HCT116 (cell line): ENCODE results near the gene SMPX. TPM values are rescaled to one million over a fixed set of nuclear protein-coding genes. Genes with fewer than 3 reads are reported as not detected.

ENCODE experiments used
- ATAC-seq: fragments of 200-7000 bp; cut with Tn5 transposase; 2 replicates; pipeline ENCODE4 v1.9.1; 2020; ENCODE audit warnings: mild to moderate bottlenecking, moderate library complexity
- BruUV-seq: library from RNA; stranded (reverse); fragments of 400-500 nt; replicated peaks from 2 replicates; lab custom pipeline; 2021; lab: Mats Ljungman, UMichigan
- CTCF ChIA-PET: fragments of 300-600 bp; sonication (Branson Sonifier 250); formaldehyde crosslinking; loops from one replicate; lab custom pipeline; 2021; ENCODE audit warnings: antibody characterized with exemption; lab: Charles Lee
- POLR2A ChIA-PET: fragments of 300-600, 350-600 bp; sonication (Branson Sonifier 250); formaldehyde crosslinking; loops from one replicate; lab custom pipeline; 2021; ENCODE audit warnings: antibody characterized with exemption; lab: Charles Lee
- RAD21 ChIA-PET, 2 experiments: fragments of 300-600 bp; sonication (Branson Sonifier 250); formaldehyde crosslinking; loops; one replicate each; lab custom pipeline; 2023; ENCODE audit warnings: low total read pairs in 2 of 2; ENCODE audit not compliant: uncharacterized antibody in 2 of 2, unreplicated experiment in 2 of 2, low non-redundant PET in 1 of 2; lab: Charles Lee
- DNase-seq: peaks from one replicate; pipeline ENCODE4 v3.0.0-alpha.2; 2010; ENCODE audit warnings: low read depth, low spot score
- H2AFZ ChIP-seq: fragments of 200-600 bp; shearing (Covaris generic), sonication (generic); 2 replicates; pipeline ENCODE4 v1.6.1; 2017; ENCODE audit warnings: low read depth, mixed run types, mixed read lengths, antibody characterized with exemption, low read length; ENCODE audit not compliant: poor library complexity, severe bottlenecking
- H3K27ac ChIP-seq: 2 replicates; pipeline ENCODE4 v1.5.1; 2012; ENCODE audit warnings: low read depth, low read length
- H3K27me3 ChIP-seq: fragments of 200-600 bp; sonication (generic); 2 replicates; pipeline ENCODE4 v1.6.1; 2016; ENCODE audit warnings: mixed run types, low read length, mixed read lengths; ENCODE audit not compliant: insufficient read depth
- H3K36me3 ChIP-seq, 2 experiments: fragments of 200-500 bp in 1 of 2; fragments of 200-600 bp in 1 of 2; sonication (Bioruptor generic) in 1 of 2; sonication (generic) in 1 of 2; 2 replicates each; pipeline versions ENCODE4 v1.5.1 to v1.6.1; 2014 to 2016; ENCODE audit warnings: low read length in 2 of 2, inconsistent platforms in 1 of 2, mixed read lengths in 1 of 2, mixed run types in 1 of 2; ENCODE audit not compliant: insufficient read depth in 2 of 2, control insufficient read depth in 1 of 2
- H3K4me1 ChIP-seq, 2 experiments: fragments of 200-600 bp in 1 of 2; sonication (generic) in 1 of 2; 2 replicates each; pipeline versions ENCODE4 v1.5.1 to v1.6.1; 2012 to 2017; ENCODE audit warnings: low read length in 2 of 2, inconsistent platforms in 1 of 2, mild to moderate bottlenecking in 1 of 2, mixed read lengths in 1 of 2, mixed run types in 1 of 2, moderate library complexity in 1 of 2; ENCODE audit not compliant: insufficient read depth in 2 of 2, control insufficient read depth in 1 of 2
- H3K4me2 ChIP-seq: fragments of 200-600 bp; sonication (generic); 2 replicates; pipeline ENCODE4 v1.6.1; 2017; ENCODE audit warnings: mixed run types, low read length, mixed read lengths
- H3K4me3 ChIP-seq, 2 experiments: fragments of 200-600 bp in 1 of 2; sonication (generic) in 1 of 2; replicated peaks in 1 of 2; 2 replicates each; pipeline ENCODE4 v1.5.1; 2011 to 2016; ENCODE audit warnings: low read length in 2 of 2, control low read depth in 1 of 2, low read depth in 1 of 2, mild to moderate bottlenecking in 1 of 2, mixed read lengths in 1 of 2, mixed run types in 1 of 2
- H3K79me2 ChIP-seq: fragments of 200-600 bp; sonication (generic); 2 replicates; pipeline ENCODE4 v1.6.1; 2017; ENCODE audit warnings: mild to moderate bottlenecking, mixed run types, low read length, moderate library complexity, mixed read lengths; ENCODE audit not compliant: insufficient read depth
- H3K9ac ChIP-seq: fragments of 200-600 bp; sonication (generic); 2 replicates; pipeline ENCODE4 v1.6.1; 2016; ENCODE audit warnings: low read length, mixed read lengths
- H3K9me2 ChIP-seq: fragments of 200-600 bp; sonication (generic), shearing (Covaris generic); 2 replicates; pipeline ENCODE4 v1.6.1; 2017; ENCODE audit warnings: mixed run types, mild to moderate bottlenecking, moderate library complexity; ENCODE audit not compliant: insufficient read depth
- H3K9me3 ChIP-seq, 2 experiments: fragments of 200-500 bp in 1 of 2; fragments of 200-600 bp in 1 of 2; sonication (Bioruptor generic) in 1 of 2; sonication (generic) in 1 of 2; 2 replicates each; pipeline ENCODE4 v1.6.1; 2014 to 2017; ENCODE audit warnings: low read length in 2 of 2, mixed read lengths in 2 of 2, inconsistent platforms in 1 of 2, low read depth in 1 of 2, mild to moderate bottlenecking in 1 of 2, mixed run types in 1 of 2, moderate library complexity in 1 of 2; ENCODE audit not compliant: control insufficient read depth in 1 of 2, insufficient read depth in 1 of 2
- H4K20me1 ChIP-seq: fragments of 200-600 bp; sonication (generic), shearing (Covaris generic); 2 replicates; pipeline ENCODE4 v1.6.1; 2017; ENCODE audit warnings: mixed run types, mild to moderate bottlenecking, moderate library complexity; ENCODE audit not compliant: insufficient read depth
- ATF3 ChIP-seq: IDR thresholded peaks from 2 replicates; pipeline ENCODE4 v1.6.1; 2012
- CBX3 ChIP-seq: IDR thresholded peaks from 2 replicates; pipeline ENCODE4 v1.6.1; 2012; ENCODE audit warnings: low read depth
- CTCF ChIP-seq, 3 experiments: fragments of 200-600 bp in 1 of 3; sonication (generic) in 1 of 3; IDR thresholded peaks in 2 of 3; conservative IDR thresholded peaks in 1 of 3; 2 replicates each; pipeline ENCODE4 v1.5.1; 2012 to 2017; ENCODE audit warnings: low read depth in 2 of 3, low read length in 2 of 3, antibody characterized with exemption in 1 of 3, borderline replicate concordance in 1 of 3, control low read depth in 1 of 3, mild to moderate bottlenecking in 1 of 3, mixed read lengths in 1 of 3, mixed run types in 1 of 3, moderate library complexity in 1 of 3; ENCODE audit not compliant: insufficient read depth in 1 of 3
- ELF1 ChIP-seq: IDR thresholded peaks from 2 replicates; pipeline ENCODE4 v1.6.1; 2012; ENCODE audit warnings: low read depth, borderline replicate concordance
- EZH2 ChIP-seq: fragments of 200-600 bp; sonication (generic); IDR thresholded peaks from 2 replicates; pipeline ENCODE4 v1.6.1; 2017; ENCODE audit warnings: antibody characterized with exemption, mixed run types
- FOSL1 ChIP-seq: IDR thresholded peaks from 2 replicates; pipeline ENCODE4 v1.6.1; 2012; ENCODE audit warnings: low read depth
- JUND ChIP-seq: IDR thresholded peaks from 2 replicates; pipeline ENCODE4 v1.6.1; 2012
- POLR2A ChIP-seq: IDR thresholded peaks from 2 replicates; pipeline ENCODE4 v1.7.0; 2011; ENCODE audit warnings: borderline replicate concordance; ENCODE audit not compliant: insufficient read depth, insufficient read length; ENCODE audit errors: extremely low read depth
- POLR2AphosphoS5 ChIP-seq: IDR thresholded peaks from 2 replicates; pipeline ENCODE4 v1.6.1; 2011; ENCODE audit warnings: mild to moderate bottlenecking, low read depth, low read length, moderate library complexity
- RAD21 ChIP-seq: IDR thresholded peaks from 2 replicates; pipeline ENCODE4 v1.6.1; 2012; ENCODE audit warnings: low read depth, mild to moderate bottlenecking
- SIN3A ChIP-seq: IDR thresholded peaks from 2 replicates; pipeline ENCODE4 v1.6.1; 2012; ENCODE audit warnings: low read depth
- YY1 ChIP-seq: IDR thresholded peaks from 2 replicates; pipeline ENCODE4 v1.6.1; 2011; ENCODE audit warnings: low read length, low read depth, moderate library complexity, mild to moderate bottlenecking; ENCODE audit not compliant: insufficient replicate concordance; ENCODE audit errors: extremely low read depth
- ZFX ChIP-seq: fragments of 450-650 bp; IDR thresholded peaks from 2 replicates; pipeline ENCODE4 v1.6.1; 2017
- intact Hi-C: fragments of 100-400 bp; cut with micrococcal nuclease; formaldehyde crosslinking; loops from 2 replicates; pipeline ENCODE4 v1.10.0; 2022
- total RNA-seq: library from RNA; stranded (reverse); gene quantifications from one replicate; pipeline ENCODE4 v1.2.1, GENCODE V29; 2021; ENCODE audit not compliant: unreplicated experiment
- TF ChIP-seq, protein P1 (sequence below): IDR thresholded peaks from 2 replicates; pipeline ENCODE4 v1.6.1; 2011; ENCODE audit warnings: mild to moderate bottlenecking, low read length, moderate library complexity; ENCODE audit not compliant: insufficient replicate concordance; ENCODE audit errors: extremely low read depth

SMPX gene
- total RNA-seq, 1 experiment from 2014 or later = 0.59 TPM

- H3K27ac ChIP-seq = no peak overlapping the region
- BruUV-seq = no TSS peak
- H3K27me3 ChIP-seq = no peaks in the 10 kb centered on the region
- ChIA-PET RAD21 (no interaction called here), POLR2A (no interaction called here), CTCF (no interaction called here)
- H3K79me2 ChIP-seq = no peaks in the 10 kb centered on the region
- intact Hi-C loops = no loop called here
- no peak for ATAC-seq
- H3K4me3 ChIP-seq = no peak overlapping the region
- no peak overlapping the region for H3K9ac ChIP-seq
- H3K36me3 ChIP-seq = no peaks in the 10 kb centered on the region
- no peak overlapping the region for H2AFZ ChIP-seq
- no peak for TF ChIP-seq ATF3
- TF ChIP-seq YY1 = no peak
- TF ChIP-seq CBX3 = no peak
- no peaks in the 10 kb centered on the region for H3K9me3 ChIP-seq
- no peaks in the 10 kb centered on the region for H3K9me2 ChIP-seq
- no peak for DNase-seq
- H4K20me1 ChIP-seq = no peaks in the 10 kb centered on the region
- no peaks in the 10 kb centered on the region for H3K4me1 ChIP-seq
- H3K4me2 ChIP-seq = no peak overlapping the region
Measured at GRCh38 chrX:21657318-21658151, 100.4 kb downstream of the SMPX start.

DNA sequence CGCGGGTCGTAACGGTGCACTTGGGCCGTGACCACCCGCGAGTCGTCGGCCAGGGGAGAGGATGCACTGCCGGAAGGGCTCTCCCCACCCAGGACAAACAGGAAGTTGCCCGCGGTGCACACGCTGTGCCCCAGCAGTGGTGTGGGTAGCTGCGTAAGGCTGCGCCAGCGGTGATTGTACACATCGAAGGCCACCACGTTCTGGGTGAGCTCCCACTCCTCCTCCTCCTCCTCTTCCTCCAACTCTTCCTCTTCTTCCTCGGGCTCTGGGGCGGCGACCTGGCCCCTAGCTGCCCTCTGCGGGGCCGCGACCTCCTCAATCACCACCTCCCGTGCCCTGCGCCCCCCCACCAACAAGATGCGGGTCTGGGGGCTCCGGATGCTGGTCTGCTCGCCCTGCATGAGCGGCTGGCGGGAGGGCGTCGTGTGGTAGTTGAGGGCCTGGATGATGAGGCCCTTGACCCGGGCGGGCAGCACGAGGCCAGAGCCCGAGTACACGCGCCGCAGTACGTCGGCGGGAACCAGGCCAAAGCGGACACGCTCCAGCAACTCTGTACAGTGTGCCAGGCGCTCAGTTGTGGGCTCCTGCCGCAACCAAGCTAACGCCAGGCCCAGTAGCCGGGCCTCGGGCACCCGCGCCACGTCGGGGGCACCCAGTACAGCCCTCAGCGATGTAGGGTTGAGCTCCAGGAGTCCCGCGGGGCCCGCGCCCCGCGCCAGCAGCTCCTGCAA is 101.2 kb downstream of the SMPX start:
- no TSS peak for BruUV-seq
- RAD21 ChIA-PET = no interaction called here
- DNase-seq (no peak), ATAC-seq (no peak)
- Histone ChIP-seq H4K20me1 (no peaks in the 10 kb centered on the region), H2AFZ (no peak overlapping the region), H3K36me3 (no peaks in the 10 kb centered on the region), H3K4me2 (no peak overlapping the region), H3K4me3 (no peak overlapping the region), H3K9me2 (no peaks in the 10 kb centered on the region), H3K27me3 (no peaks in the 10 kb centered on the region), H3K27ac (no peak overlapping the region), H3K4me1 (no peaks in the 10 kb centered on the region), H3K79me2 (no peaks in the 10 kb centered on the region), H3K9me3 (no peaks in the 10 kb centered on the region), H3K9ac (no peak overlapping the region)
- POLR2A ChIA-PET = no interaction called here
- CTCF ChIA-PET = no interaction called here
- intact Hi-C loops = no loop called here
- TF ChIP-seq SIN3A (no peak), CBX3 (no peak), CTCF (IDR thresholded peaks at IDR 0.05 in 2 of 3, conservative IDR thresholded peaks at IDR 0.05 in 1 of 3; ENCODE audit: borderline replicate concordance in 1 of 3, insufficient read depth in 1 of 3, low read depth in 2 of 3, low read length in 2 of 3) (no peak), YY1 (no peak), ZFX (no peak), ELF1 (no peak), JUND (no peak), RAD21 (no peak), POLR2AphosphoS5 (no peak), EZH2 (no peak), ATF3 (no peak), FOSL1 (no peak), POLR2A (no peak)
- TF ChIP-seq, protein P1, sequence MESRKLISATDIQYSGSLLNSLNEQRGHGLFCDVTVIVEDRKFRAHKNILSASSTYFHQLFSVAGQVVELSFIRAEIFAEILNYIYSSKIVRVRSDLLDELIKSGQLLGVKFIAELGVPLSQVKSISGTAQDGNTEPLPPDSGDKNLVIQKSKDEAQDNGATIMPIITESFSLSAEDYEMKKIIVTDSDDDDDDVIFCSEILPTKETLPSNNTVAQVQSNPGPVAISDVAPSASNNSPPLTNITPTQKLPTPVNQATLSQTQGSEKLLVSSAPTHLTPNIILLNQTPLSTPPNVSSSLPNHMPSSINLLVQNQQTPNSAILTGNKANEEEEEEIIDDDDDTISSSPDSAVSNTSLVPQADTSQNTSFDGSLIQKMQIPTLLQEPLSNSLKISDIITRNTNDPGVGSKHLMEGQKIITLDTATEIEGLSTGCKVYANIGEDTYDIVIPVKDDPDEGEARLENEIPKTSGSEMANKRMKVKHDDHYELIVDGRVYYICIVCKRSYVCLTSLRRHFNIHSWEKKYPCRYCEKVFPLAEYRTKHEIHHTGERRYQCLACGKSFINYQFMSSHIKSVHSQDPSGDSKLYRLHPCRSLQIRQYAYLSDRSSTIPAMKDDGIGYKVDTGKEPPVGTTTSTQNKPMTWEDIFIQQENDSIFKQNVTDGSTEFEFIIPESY = no peak
